IMR-90 (cell line): ENCODE data around the gene FAM53B. TPM values are rescaled to one million over a fixed set of nuclear protein-coding genes. Genes with fewer than 3 reads are reported as not detected.

Experiments
- ATAC-seq: fragments of 200-7000 bp; cut with Tn5 transposase; 2 replicates; pipeline ENCODE4 v1.9.1; 2020; ENCODE audit warnings: low read depth, mild to moderate bottlenecking, moderate library complexity
- Bru-seq: library from RNA; stranded (reverse); fragments of 400-500 nt; gene quantifications from one replicate; lab custom pipeline; 2021; lab: Mats Ljungman, UMichigan
- BruChase-seq, 2 experiments: library from RNA; stranded (reverse); fragments of 400-500 nt; gene quantifications; one replicate each; lab custom pipeline; 2021; lab: Mats Ljungman, UMichigan
- BruUV-seq: library from RNA; stranded (reverse); fragments of 400-500 nt; replicated peaks from 2 replicates; lab custom pipeline; 2021; lab: Mats Ljungman, UMichigan
- CTCF ChIA-PET: fragments of 300-600 bp; formaldehyde crosslinking; extraction: SDS; loops from one replicate; lab custom pipeline; 2021; ENCODE audit warnings: antibody characterized with exemption; lab: Yijun Ruan, JAX
- POLR2A ChIA-PET: fragments of 300-600 bp; sonication (Branson Sonifier 250); formaldehyde crosslinking; loops from one replicate; lab custom pipeline; 2022; ENCODE audit warnings: antibody characterized with exemption; ENCODE audit not compliant: unreplicated experiment; lab: Charles Lee
- DNase-seq: peaks from one replicate; pipeline ENCODE4 v3.0.0; 2013
- H2AFZ ChIP-seq: replicated peaks from 2 replicates; pipeline ENCODE3; 2013; ENCODE audit warnings: low read length, mild to moderate bottlenecking; ENCODE audit not compliant: poor library complexity
- H2AK5ac ChIP-seq: 2 replicates; pipeline ENCODE4 v1.6.1; 2013; ENCODE audit warnings: low read depth, low read length, inconsistent platforms
- H2AK9ac ChIP-seq: replicated peaks from 2 replicates; pipeline ENCODE3; 2013; ENCODE audit warnings: mild to moderate bottlenecking, low read depth, low read length, moderate library complexity; ENCODE audit not compliant: poor library complexity
- H2BK120ac ChIP-seq: 2 replicates; pipeline ENCODE4 v1.6.1; 2013; ENCODE audit warnings: low read depth, low read length, inconsistent platforms
- H2BK15ac ChIP-seq: 3 replicates; pipeline ENCODE4 v1.6.1; 2013; ENCODE audit warnings: low read depth, low read length, inconsistent platforms
- H2BK20ac ChIP-seq: 2 replicates; pipeline ENCODE4 v1.6.1; 2013; ENCODE audit warnings: low read depth, mild to moderate bottlenecking, inconsistent platforms, low read length, moderate library complexity
- H2BK5ac ChIP-seq: 2 replicates; pipeline ENCODE4 v1.6.1; 2013; ENCODE audit warnings: mild to moderate bottlenecking, low read depth, low read length, inconsistent platforms; ENCODE audit not compliant: poor library complexity, severe bottlenecking
- H3K14ac ChIP-seq: replicated peaks from 2 replicates; pipeline ENCODE4 v1.6.1; 2013; ENCODE audit warnings: low read depth, low read length, inconsistent platforms
- H3K18ac ChIP-seq: 2 replicates; pipeline ENCODE4 v1.6.1; 2013; ENCODE audit warnings: low read depth, low read length, control low read depth
- H3K23ac ChIP-seq: 2 replicates; pipeline ENCODE4 v1.6.1; 2013; ENCODE audit warnings: low read depth, low read length, inconsistent platforms
- H3K27ac ChIP-seq: 2 replicates; pipeline ENCODE4 v1.5.1; 2013; ENCODE audit warnings: mild to moderate bottlenecking, control low read depth, low read length; ENCODE audit not compliant: insufficient read depth
- H3K27me3 ChIP-seq: 2 replicates; pipeline ENCODE4 v1.6.1; 2013; ENCODE audit warnings: low read length; ENCODE audit not compliant: control insufficient read depth, insufficient read depth
- H3K36me3 ChIP-seq: 2 replicates; pipeline ENCODE4 v1.6.1; 2013; ENCODE audit warnings: low read length, mixed read lengths; ENCODE audit not compliant: control insufficient read depth, insufficient read depth
- H3K4ac ChIP-seq: 2 replicates; pipeline ENCODE4 v1.6.1; 2013; ENCODE audit warnings: low read depth, low read length, inconsistent platforms
- H3K4me1 ChIP-seq: 2 replicates; pipeline ENCODE4 v1.6.1; 2013; ENCODE audit warnings: low read length, mixed read lengths; ENCODE audit not compliant: control insufficient read depth, insufficient read depth
- H3K4me2 ChIP-seq: 2 replicates; pipeline ENCODE4 v1.6.1; 2013; ENCODE audit warnings: low read depth, mild to moderate bottlenecking, control low read depth, low read length, moderate library complexity
- H3K4me3 ChIP-seq: 2 replicates; pipeline ENCODE4 v1.5.1; 2013; ENCODE audit warnings: low read depth, mild to moderate bottlenecking, control low read depth, low read length, moderate library complexity; ENCODE audit not compliant: insufficient read depth
- H3K56ac ChIP-seq: 2 replicates; pipeline ENCODE4 v1.6.1; 2013; ENCODE audit warnings: low read length, inconsistent platforms; ENCODE audit not compliant: insufficient read depth; ENCODE audit errors: extremely low read depth
- H3K79me1 ChIP-seq, 2 experiments: 2 replicates each; pipeline ENCODE4 v1.6.1; 2013; ENCODE audit warnings: low read length in 2 of 2, inconsistent platforms in 1 of 2, low read depth in 1 of 2
- H3K9ac ChIP-seq: 2 replicates; pipeline ENCODE4 v1.6.1; 2013; ENCODE audit warnings: low read depth, low read length, control low read depth
- H3K9me1 ChIP-seq: 2 replicates; pipeline ENCODE4 v1.6.1; 2013; ENCODE audit warnings: low read length, inconsistent platforms; ENCODE audit not compliant: insufficient read depth
- H3K9me3 ChIP-seq: 2 replicates; pipeline ENCODE4 v1.6.1; 2013; ENCODE audit warnings: low read length; ENCODE audit not compliant: control insufficient read depth, insufficient read depth
- H4K20me1 ChIP-seq: 2 replicates; pipeline ENCODE4 v1.6.1; 2013; ENCODE audit warnings: low read length, inconsistent platforms; ENCODE audit not compliant: insufficient read depth
- H4K5ac ChIP-seq: 2 replicates; pipeline ENCODE4 v1.6.1; 2013; ENCODE audit warnings: mild to moderate bottlenecking, low read depth, low read length, control low read depth
- H4K8ac ChIP-seq, 2 experiments: 2 replicates each; pipeline ENCODE4 v1.6.1; 2013; ENCODE audit warnings: low read depth in 2 of 2, low read length in 2 of 2, control low read depth in 1 of 2, inconsistent platforms in 1 of 2
- H4K91ac ChIP-seq: 2 replicates; pipeline ENCODE4 v1.6.1; 2013; ENCODE audit warnings: low read depth, low read length, inconsistent platforms; ENCODE audit not compliant: insufficient read depth
- BHLHE40 ChIP-seq: fragments of 150-350 bp; IDR thresholded peaks from 2 replicates; pipeline ENCODE4 v1.6.1; 2016; ENCODE audit warnings: mild to moderate bottlenecking, low read depth, low read length
- CTCF ChIP-seq: conservative IDR thresholded peaks from 2 replicates; pipeline ENCODE4 v1.5.1; 2012; ENCODE audit warnings: mild to moderate bottlenecking, low read depth, low read length, improper control_type of control experiment
- ELK1 ChIP-seq: fragments of 150-350 bp; IDR thresholded peaks from 2 replicates; pipeline ENCODE4 v1.6.1; 2016; ENCODE audit warnings: low read depth, mild to moderate bottlenecking, low read length, moderate library complexity, borderline replicate concordance
- FOS ChIP-seq: fragments of 150-350 bp; IDR thresholded peaks from 2 replicates; pipeline ENCODE4 v1.6.1; 2016; ENCODE audit warnings: low read depth, low read length
- MAFK ChIP-seq: IDR thresholded peaks from 2 replicates; pipeline ENCODE4 v1.6.1; 2012; ENCODE audit warnings: low read depth, low read length, improper control_type of control experiment
- MAZ ChIP-seq: IDR thresholded peaks from 2 replicates; pipeline ENCODE4 v1.6.1; 2012; ENCODE audit warnings: low read depth, mild to moderate bottlenecking, low read length, improper control_type of control experiment, moderate library complexity, borderline replicate concordance
- MXI1 ChIP-seq: IDR thresholded peaks from 2 replicates; pipeline ENCODE4 v1.6.1; 2012; ENCODE audit warnings: low read depth, mild to moderate bottlenecking, low read length, moderate library complexity, borderline replicate concordance
- NFE2L2 ChIP-seq: fragments of 150-350 bp; IDR thresholded peaks from 2 replicates; pipeline ENCODE4 v1.6.1; 2016; ENCODE audit warnings: low read depth, mild to moderate bottlenecking, low read length
- RAD21 ChIP-seq: IDR thresholded peaks from 2 replicates; pipeline ENCODE4 v1.6.1; 2012; ENCODE audit warnings: low read length, improper control_type of control experiment
- RFX5 ChIP-seq: IDR thresholded peaks from 2 replicates; pipeline ENCODE4 v1.8.0; 2012; ENCODE audit warnings: low read depth, mild to moderate bottlenecking, low read length, moderate library complexity
- SMC3 ChIP-seq: fragments of 150-350 bp; IDR thresholded peaks from 2 replicates; pipeline ENCODE4 v1.6.1; 2016; ENCODE audit warnings: low read depth, mild to moderate bottlenecking, antibody characterized with exemption, low read length, moderate library complexity
- WGBS, 2 experiments: methylation state at CpG; one replicate each; pipeline versions ENCODE4 v1.1.5 to v1.1.7; 2013; ENCODE audit warnings: missing lambda C conversion rate in 2 of 2; ENCODE audit not compliant: insufficient read length in 1 of 2; ENCODE audit errors: extremely low coverage in 2 of 2; 5-methylcytosine and 5-hydroxymethylcytosine counted together
- dilution Hi-C: fragments of 300-500 bp; cut with HindIII; formaldehyde crosslinking; loops from one replicate; pipeline ENCODE4 v1.14.3; 2018; ENCODE audit warnings: low sequenced_read_pairs; ENCODE audit not compliant: unreplicated experiment
- in situ Hi-C: fragments of 300-500 bp; cut with MboI; formaldehyde crosslinking; loops from 3 replicates; pipeline ENCODE4 v1.14.3; 2019; ENCODE audit warnings: low sequenced_read_pairs, inconsistent platforms, mixed read lengths
- intact Hi-C: fragments of 100-400 bp; cut with micrococcal nuclease; formaldehyde crosslinking; loops from 2 replicates; pipeline ENCODE4 v1.10.0; 2022
- long read RNA-seq: library from polyadenylated mRNA; unstranded; transcript quantifications from one replicate; pipeline ENCODE4 v2.0.0, GENCODE V29; 2021; ENCODE audit not compliant: unreplicated experiment
- polyA plus RNA-seq, 3 experiments: library from polyadenylated mRNA; depleted of rRNA; stranded (reverse); fragments of >200 nt; gene quantifications; 2 replicates each; pipeline ENCODE4 v1.2.3, GENCODE V29; 2012; ENCODE audit warnings: low replicate concordance in 1 of 3
- total RNA-seq: library from RNA; depleted of rRNA; stranded (reverse); fragments of >200 nt; gene quantifications from 2 replicates; pipeline ENCODE4 v1.2.3, GENCODE V29; 2012; rRNA removed

Gene FAM53B
- total RNA-seq, result 5.3 and 5.7 TPM in 2 replicates
- polyA plus RNA-seq (2012; rRNA removed), result 3.8 and 5.0 TPM in 2 replicates
- 2.5 and 4.1 TPM in 2 replicates for polyA plus RNA-seq (2012; cell fraction: cytosol; rRNA removed)
- polyA plus RNA-seq (2012; cell fraction: nucleus; rRNA removed; ENCODE audit: low replicate concordance), result 7.0 and 12.4 TPM in 2 replicates
- Bru-seq, nascent RNA, result percentile 61 among the genes with signal in this experiment
- BruChase-seq, experiment 1, labeled RNA remaining after a 6-hour chase, result percentile 78 among the genes with signal in this experiment
- BruChase-seq, experiment 2, labeled RNA remaining after a 2-hour chase, result percentile 85 among the genes with signal in this experiment
- long read RNA-seq, full-length matches to known transcripts, result 1 of 14 reads
- long read RNA-seq, partial matches to known transcripts, result 1 of 14 reads
- long read RNA-seq, other reads (novel, unspliced or antisense), result 12 of 14 reads

GRCh38 chr10:124744102-124745050 lies at the start of gene FAM53B:
FAM53B (minus strand) TSS chr10:124744378; CDS start chr10:124706713, 37,665 bp downstream.
- peak within 1 kb of the TSS; percentile 32 for H2BK5ac ChIP-seq
- no peak within 1 kb of the TSS for H4K91ac ChIP-seq
- H4K8ac ChIP-seq, result peak within 1 kb of the TSS; percentile 3 to 76; a peak in 1 of 4 replicates
- peak within 1 kb of the TSS; percentile 31 for H2AK9ac ChIP-seq
- peaks cover 2% of the 10 kb centered on the region for H3K36me3 ChIP-seq
- peaks cover 16% of the 10 kb centered on the region for H4K20me1 ChIP-seq
- no TSS peak for BruUV-seq
- H3K27me3 ChIP-seq, result no peaks in the 10 kb centered on the region
- dilution Hi-C loops, result no loop called here
- H3K9ac ChIP-seq, result peak within 1 kb of the TSS; percentile 72
- intact Hi-C loops, result loop anchor here (2.0 to 5.0 kb wide), 6 partner anchors 42 to 752 kb away; partner anchors contain the start of gene EEF1AKMT2
- peaks cover 0 to 35% of the 10 kb centered on the region in 2 experiments for H3K79me1 ChIP-seq
- peak within 1 kb of the TSS; percentile 82 for H3K4me2 ChIP-seq
- H3K4ac ChIP-seq, result peak within 1 kb of the TSS; percentile 64
- DNase-seq (peak; percentile 72), ATAC-seq (peak; percentile 84)
- ChIA-PET POLR2A (no interaction called here), CTCF (interaction anchor here (0.9 kb wide), 1 partner anchor 204 kb away, joined by 3 read pairs; no protein-coding TSS in a partner anchor)
- peak within 1 kb of the TSS; percentile 46 for H3K27ac ChIP-seq
- no peak within 1 kb of the TSS for H2BK15ac ChIP-seq
- H2AK5ac ChIP-seq, result no peak within 1 kb of the TSS
- H2BK20ac ChIP-seq, result peak within 1 kb of the TSS; percentile 14; the same call in 1 of the 2 replicates
- H3K9me1 ChIP-seq, result no peaks in the 10 kb centered on the region
- H3K23ac ChIP-seq, result peak within 1 kb of the TSS; percentile 84
- no peak within 1 kb of the TSS; the same call in 1 of the 2 replicates for H3K18ac ChIP-seq
- H3K56ac ChIP-seq, result 0 out of 2 replicates have a peak within 1 kb of the TSS, but pooled peaks have one; percentile 22
- peaks cover 11% of the 10 kb centered on the region for H3K4me1 ChIP-seq
- H3K9me3 ChIP-seq, result no peaks in the 10 kb centered on the region
- peak within 1 kb of the TSS; percentile 92 for H2AFZ ChIP-seq
- in situ Hi-C loops, result loop anchor here (5.0 kb wide), 1 partner anchor 207 kb away; no protein-coding TSS in a partner anchor
- no peak within 1 kb of the TSS for H2BK120ac ChIP-seq
- WGBS, 2 experiments, result 0% methylated on average over 53 of the region's 100 CpGs; no CpG with 5 or more reads in 1 of the 2 experiments
- H3K4me3 ChIP-seq, result peak within 1 kb of the TSS; percentile 82
- peak within 1 kb of the TSS; percentile 84 for H3K14ac ChIP-seq
- H4K5ac ChIP-seq, result no peak within 1 kb of the TSS
- TF ChIP-seq RFX5 (no peak), MAZ (peak; percentile 16; the same call in 1 of the 2 replicates), MXI1 (peak; percentile 25; the same call in 1 of the 2 replicates), SMC3 (no peak), RAD21 (no peak), CTCF (0 out of 2 replicates have a peak, but pooled peaks have one; percentile 14), FOS (no peak), BHLHE40 (peak; percentile 54; the same call in 1 of the 2 replicates), NFE2L2 (no peak), MAFK (no peak), ELK1 (no peak)
